DMS53 treated with DMSO at 0.1 percent for 48 hours (cell line): Measurements from ENCODE around the gene TET3.

Experiments
- DNase-seq: peaks from one replicate; lab custom pipeline; 2025; ENCODE audit not compliant: unreplicated experiment; lab: John Stamatoyannopoulos, UW

TET3 gene

GRCh38 chr2:73964223-73964622 is 20.5 kb upstream of the TET3 start:
- no peak for DNase-seq

DNA sequence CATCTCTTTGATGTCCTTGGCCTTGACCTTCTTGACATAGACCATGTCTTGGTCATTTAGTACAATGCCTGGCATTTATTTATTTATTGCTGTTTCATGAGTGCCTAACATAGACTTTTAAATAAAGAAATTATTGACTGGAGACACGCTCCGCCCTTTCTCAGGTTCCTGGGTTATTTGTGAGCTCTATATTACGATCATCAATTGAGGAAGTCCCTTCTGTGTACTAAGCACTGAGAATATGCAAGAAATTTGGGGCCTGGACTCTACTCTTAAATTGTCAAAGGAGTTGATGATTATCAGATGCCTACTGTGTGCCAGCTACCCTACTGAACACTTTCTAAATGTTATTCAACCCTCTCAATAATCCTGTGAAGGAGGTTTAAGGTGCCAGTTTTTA is 19.7 kb upstream of the TET3 start:
- no peak for DNase-seq

DNA sequence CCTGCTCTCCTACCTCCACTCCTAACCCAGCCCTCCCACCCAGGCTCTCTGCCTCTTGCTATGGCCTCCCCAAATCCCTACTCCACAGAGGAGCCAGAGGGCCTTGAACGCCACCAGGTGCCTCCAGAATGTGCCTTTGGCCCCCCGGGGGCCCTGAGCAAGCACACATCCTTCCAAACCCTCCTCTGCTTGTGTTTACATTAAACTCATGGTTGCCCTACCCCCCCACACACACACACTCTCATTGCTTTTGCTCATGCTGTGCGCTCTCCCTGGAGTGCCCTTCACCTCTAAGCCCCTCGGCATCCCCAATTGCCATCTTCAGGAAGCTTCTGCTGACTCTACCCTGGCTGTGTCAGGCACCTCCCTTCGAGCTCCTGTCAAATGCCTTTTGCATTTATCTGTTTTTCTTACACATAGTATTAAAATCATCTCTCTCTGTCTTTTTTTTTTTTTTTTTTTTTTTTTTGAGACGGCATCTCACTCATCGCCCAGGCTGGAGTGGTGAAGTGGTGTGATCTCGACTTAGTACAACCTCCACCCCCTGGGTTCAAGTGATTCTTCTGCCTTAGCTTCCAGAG is 16.3 kb upstream of the TET3 start:
- no peak for DNase-seq

GRCh38 chr2:73969356-73969755 is 15.4 kb upstream of the TET3 start:
- no peak for DNase-seq

GRCh38 chr2:73970141-73970803 is 14.4 kb upstream of the TET3 start:
- DNase-seq, result no peak

DNA sequence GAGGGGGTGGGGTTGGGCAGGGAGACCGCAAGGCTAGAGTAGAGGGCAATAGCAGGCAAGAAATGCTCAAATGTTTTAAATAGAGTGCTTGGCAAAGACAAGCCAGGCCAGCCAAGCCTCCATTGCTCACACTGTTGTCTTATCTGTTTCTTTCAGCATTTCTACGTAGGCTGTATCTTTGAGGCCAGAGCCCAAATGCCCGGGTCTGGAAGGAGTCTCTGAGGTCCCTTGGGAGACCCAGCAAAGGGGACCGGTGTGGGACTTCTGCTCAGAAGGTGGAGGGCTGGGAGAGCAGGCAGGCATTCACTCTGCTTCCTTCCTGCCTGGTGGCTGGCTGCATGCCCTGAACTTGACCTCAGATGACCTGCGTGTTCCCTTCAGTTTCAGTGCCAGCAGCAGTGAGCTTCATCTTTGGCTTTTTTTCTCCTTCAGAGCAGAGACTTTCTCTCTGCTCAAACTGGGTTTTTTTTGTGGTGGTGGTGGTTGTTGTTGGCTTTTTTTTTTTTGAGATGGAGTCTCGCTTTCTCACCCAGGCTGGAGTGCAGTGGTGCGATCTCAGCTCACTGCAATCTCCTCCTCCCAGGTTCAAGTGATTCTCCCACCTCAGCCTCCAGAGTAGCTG is 13.7 kb upstream of the TET3 start:
- DNase-seq, result no peak

DNA sequence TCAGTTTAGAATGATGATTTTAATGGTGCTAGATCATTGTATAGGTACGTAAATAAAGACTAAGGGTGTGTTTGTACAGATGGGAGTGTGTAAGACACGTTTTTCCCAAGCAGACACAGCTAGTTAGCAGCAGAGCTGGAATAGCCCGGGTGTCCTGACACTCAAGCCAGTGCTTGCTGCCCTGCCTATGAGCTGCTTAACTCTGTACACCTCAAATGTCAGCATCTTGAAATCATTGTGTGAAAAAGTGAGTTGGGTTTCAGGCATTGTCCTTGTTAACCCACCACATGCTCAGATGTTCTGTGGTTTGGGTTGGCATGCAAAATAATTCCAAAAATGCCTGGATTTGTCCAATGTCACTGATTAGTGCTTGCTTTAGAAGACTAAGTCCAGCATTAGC is 13.0 kb upstream of the TET3 start:
- no peak for DNase-seq

GRCh38 chr2:73972846-73973245 is 11.9 kb upstream of the TET3 start:
- no peak for DNase-seq

DNA sequence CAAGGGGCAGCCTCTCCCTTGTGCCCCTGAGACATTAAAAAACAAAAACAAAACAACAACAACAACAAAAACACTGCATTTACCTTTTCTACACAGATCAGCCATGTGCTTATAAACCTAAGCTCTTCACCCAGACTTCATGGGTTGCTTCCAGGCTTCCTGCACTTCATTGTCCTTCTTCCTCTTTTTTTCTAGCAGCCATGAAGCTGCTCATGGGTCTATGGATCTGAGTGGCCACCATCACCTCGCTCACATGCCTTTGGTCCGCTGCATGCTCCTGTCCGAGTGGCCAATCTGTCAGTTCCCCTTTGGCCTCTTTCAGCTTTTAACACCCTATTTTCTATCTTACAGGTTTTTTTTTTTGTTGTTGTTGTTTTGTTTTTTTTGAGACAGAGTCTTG is 9.0 kb upstream of the TET3 start:
- DNase-seq, result no peak

GRCh38 chr2:73976803-73977202 is 7.9 kb upstream of the TET3 start:
- DNase-seq, result no peak

DNA sequence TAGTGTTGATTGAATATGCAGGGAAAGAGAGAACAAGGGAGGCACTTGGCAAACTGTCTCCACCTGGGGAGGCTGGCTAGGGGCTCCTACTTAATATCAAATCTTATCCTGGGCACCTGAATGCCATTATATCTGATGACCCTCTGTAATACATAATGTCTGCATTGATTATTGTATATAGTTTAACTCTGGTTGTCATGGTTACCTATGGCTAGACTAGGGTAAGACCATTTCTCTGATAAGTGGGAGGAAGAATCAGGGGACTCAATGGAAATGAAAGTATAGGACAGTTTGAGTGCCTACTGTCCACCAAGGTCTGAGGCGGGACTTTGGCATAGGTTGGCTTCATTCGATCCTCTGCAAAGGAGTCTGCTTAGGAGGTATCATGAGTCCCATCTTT is 7.2 kb upstream of the TET3 start:
- DNase-seq, result no peak

DNA sequence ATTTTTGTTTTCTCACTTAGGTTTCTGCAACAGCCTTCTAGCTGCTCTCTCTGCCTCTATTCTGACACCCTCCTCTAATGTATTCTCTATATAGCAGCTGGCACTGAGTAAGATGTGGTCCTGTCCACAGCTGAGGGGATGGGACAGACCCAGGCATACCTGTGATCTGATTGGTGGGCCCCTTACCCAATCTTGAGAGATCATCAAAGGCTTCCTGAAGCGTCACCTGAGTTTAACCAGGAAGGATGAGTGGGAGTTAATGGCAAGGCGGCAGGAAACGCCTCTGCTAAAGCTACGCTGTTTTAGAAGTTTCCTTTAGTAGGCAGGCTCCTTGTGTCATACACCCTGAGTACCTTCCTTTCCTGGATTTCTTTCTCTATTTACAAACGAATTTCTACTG is 5.7 kb upstream of the TET3 start:
- DNase-seq, result no peak

DNA sequence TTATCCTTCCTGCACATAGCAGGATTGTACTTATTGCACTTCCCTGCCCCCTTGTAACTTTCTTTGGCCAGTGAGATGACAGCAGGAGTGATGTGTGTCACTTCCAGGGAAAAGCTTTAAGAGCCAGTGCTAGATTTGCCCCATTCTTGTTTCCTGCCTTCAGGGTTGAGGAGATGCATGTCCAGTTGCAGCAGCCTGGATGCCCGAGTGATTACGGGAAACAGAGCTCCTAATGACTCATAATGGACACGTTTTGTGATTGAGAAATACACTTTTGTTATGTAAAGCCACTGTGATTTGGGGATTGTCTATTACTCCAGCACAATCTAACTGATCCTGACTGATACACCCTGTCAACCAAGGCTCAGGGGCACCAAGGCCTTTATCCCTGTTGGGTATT is 5.0 kb upstream of the TET3 start:
- no peak for DNase-seq

DNA sequence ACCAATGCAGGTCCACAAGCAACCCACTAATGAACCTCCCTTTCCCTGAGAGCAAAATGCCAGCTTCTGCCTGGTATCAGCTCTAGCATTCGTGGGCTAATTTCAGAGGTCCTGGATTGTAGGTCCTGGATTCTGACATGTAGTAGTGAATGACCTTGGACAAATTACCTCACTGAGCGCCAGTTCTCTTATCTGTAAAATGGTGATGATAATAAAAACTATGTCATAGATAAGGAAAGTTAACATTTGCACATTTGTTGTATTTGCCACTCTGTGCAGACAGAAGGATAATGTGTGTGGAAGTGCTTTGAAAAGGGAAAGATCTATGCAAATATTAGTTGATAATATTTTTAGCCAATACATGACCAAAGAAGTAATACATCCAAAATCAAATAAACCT is 4.1 kb upstream of the TET3 start:
- no peak for DNase-seq

- peak; percentile 71 for DNase-seq
These were observed 3.4 kb upstream of the TET3 start for GRCh38 chr2:73981081-73982001.

DNA sequence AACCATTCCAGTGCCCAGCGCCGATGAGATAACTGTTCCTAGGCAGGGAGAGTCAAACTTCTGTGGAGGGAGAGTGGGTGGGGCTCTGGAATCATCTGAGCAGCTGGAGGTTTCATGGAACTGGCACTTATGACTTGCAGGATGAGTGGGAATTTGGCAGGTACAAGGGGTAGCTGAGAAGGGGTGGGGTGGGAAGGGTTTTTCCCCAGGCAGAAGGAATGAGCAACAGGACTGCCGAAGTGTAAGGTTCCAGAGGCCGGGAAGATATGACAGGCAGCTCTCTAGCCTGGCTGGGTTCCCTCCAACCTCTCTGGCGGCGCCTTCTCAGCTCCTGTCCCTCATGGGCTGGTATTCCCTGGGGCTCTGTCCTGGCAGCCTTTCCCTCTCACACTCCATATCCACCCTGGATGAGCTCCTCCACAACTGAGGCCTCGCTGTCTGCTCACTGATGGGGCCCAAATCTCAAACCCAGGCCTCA is 2.5 kb upstream of the TET3 start:
- no peak for DNase-seq

GRCh38 chr2:73983322-73984202 is 1.1 kb upstream of the TET3 start:
- peak; percentile 92 for DNase-seq

- DNase-seq, result no peak
These were observed 205 bp downstream of the TET3 start for GRCh38 chr2:73984922-73985307.

GRCh38 chr2:73985308-73986084 is 786 bp downstream of the TET3 start:
- no peak for DNase-seq
